Endothelial cell of umbilical vein (primary cell): ENCODE results near the gene C2orf76.

Experiments
- CTCF ChIP-seq, 2 donors: IDR thresholded peaks; 1 replicate in 1 of 2; 2 replicates in 1 of 2; pipeline ENCODE4 v1.5.1; 2011; ENCODE audit warnings: low read length in 2 of 2, mild to moderate bottlenecking in 2 of 2, moderate library complexity in 2 of 2, control low read depth in 1 of 2, inconsistent platforms in 1 of 2, low read depth in 1 of 2; ENCODE audit not compliant: insufficient read depth in 1 of 2; ENCODE audit errors: extremely low read depth in 1 of 2
- EZH2 ChIP-seq: IDR thresholded peaks from 2 replicates; pipeline ENCODE4 v1.6.1; 2012; ENCODE audit warnings: borderline replicate concordance, low read depth, mild to moderate bottlenecking, moderate library complexity, low read length, inconsistent platforms; ENCODE audit not compliant: severe bottlenecking
- GATA2 ChIP-seq: IDR thresholded peaks from 2 replicates; pipeline ENCODE4 v1.7.0; 2011; ENCODE audit warnings: low read depth, mild to moderate bottlenecking, moderate library complexity, mixed read lengths, low read length; ENCODE audit not compliant: insufficient read length, insufficient read depth
- JUN ChIP-seq: IDR thresholded peaks from 2 replicates; pipeline ENCODE4 v1.6.1; 2011; ENCODE audit warnings: borderline replicate concordance, low read depth; ENCODE audit not compliant: insufficient read length, insufficient read depth
- POLR2A ChIP-seq: IDR thresholded peaks from 2 replicates; pipeline ENCODE4 v1.6.1; 2012; ENCODE audit warnings: low read depth, mild to moderate bottlenecking, control low read depth, low read length
- POLR2AphosphoS5 ChIP-seq: IDR thresholded peaks from 2 replicates; pipeline ENCODE4 v1.6.1; 2012; ENCODE audit warnings: low read depth, mild to moderate bottlenecking, control low read depth, low read length, moderate library complexity; ENCODE audit not compliant: insufficient read depth

GRCh38 chr2:119326938-119327337 lies 39.7 kb downstream of the C2orf76 start:
- TF ChIP-seq POLR2A = no peak
- no peak for TF ChIP-seq EZH2
- TF ChIP-seq POLR2AphosphoS5 = no peak
- no peak for TF ChIP-seq GATA2
- TF ChIP-seq CTCF (IDR thresholded peaks at IDR 0.05; ENCODE audit: extremely low read depth in 1 of 2, insufficient read depth in 1 of 2, low read depth in 1 of 2, low read length in 2 of 2) = no peak
- no peak for TF ChIP-seq JUN
